HG03060 (cell line): Measurements from ENCODE around the gene CD6.

Experiments used
- ATAC-seq: cut with Tn5 transposase; IDR thresholded peaks from one replicate; pipeline ENCODE4 v1.9.1; 2021; ENCODE audit warnings: low read depth, moderate number of reproducible peaks; ENCODE audit not compliant: unreplicated experiment

CD6 gene

DNA sequence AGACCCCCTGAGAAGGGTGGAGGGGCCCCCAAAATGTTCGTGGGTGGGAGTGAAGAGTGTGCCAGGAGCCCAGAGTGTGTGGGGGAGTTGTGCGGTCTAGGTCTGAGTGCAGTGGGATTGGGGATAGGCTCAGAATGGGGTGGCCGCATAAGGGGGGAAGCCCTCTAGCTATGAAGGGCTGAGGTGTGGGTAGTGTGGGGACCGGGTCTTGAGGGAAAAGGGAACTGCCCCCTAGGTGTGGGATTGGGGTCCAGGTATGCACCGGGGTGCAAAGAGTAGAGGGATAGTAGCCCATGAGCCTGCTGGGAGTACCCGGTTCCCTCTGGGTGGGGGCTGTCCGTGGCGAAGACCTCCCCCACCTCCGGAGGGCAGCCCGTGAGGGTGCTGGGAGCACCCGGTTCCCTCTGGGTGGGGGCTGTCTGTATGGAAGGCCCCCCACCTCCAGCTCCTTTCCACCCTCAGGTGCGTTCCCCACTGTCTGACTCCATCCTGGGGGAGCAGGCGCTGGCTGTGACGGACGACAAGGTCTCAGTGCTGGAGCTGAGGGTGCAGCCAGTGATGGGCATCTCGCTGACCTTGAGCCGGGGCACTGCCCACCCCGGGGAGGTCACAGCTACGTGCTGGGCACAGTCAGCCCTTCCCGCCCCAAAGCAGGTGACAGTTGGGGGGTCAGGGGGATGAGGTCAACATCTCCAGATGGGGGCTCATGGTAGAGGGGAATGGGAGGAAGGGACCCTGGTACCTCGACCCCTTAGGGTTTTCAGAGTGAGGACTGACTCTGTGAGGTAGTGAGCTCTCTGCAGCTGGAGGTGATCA is 36.5 kb upstream of the CD6 start:
- ATAC-seq: no peak

DNA sequence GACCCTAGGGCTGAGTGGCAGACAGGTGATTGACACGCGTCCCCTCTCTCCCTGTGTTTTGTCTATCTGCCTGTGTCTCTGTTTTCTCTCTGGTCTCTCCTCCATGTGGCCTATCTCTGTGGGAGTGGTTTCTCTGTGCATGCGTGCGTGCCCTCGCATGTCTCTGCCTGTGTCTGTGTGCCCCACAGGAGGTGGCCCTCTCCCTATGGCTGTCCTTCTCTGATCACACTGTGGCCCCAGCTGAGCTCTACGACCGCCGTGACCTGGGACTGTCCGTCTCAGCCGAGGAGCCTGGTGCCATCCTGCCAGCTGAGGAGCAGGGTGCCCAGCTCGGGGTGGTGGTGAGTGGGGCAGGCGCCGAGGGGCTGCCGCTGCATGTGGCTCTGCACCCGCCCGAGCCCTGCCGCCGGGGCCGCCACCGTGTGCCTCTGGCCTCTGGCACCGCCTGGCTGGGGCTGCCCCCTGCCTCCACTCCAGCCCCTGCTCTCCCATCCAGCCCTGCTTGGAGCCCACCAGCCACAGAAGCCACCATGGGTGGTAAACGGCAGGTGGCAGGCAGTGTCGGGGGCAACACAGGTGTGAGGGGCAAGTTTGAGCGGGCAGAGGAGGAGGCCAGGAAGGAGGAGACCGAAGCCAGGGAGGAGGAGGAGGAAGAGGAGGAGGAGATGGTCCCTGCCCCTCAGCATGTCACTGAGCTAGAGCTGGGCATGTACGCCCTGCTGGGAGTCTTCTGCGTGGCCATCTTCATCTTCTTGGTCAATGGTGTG is 35.6 kb upstream of the CD6 start:
- no peak for ATAC-seq

DNA sequence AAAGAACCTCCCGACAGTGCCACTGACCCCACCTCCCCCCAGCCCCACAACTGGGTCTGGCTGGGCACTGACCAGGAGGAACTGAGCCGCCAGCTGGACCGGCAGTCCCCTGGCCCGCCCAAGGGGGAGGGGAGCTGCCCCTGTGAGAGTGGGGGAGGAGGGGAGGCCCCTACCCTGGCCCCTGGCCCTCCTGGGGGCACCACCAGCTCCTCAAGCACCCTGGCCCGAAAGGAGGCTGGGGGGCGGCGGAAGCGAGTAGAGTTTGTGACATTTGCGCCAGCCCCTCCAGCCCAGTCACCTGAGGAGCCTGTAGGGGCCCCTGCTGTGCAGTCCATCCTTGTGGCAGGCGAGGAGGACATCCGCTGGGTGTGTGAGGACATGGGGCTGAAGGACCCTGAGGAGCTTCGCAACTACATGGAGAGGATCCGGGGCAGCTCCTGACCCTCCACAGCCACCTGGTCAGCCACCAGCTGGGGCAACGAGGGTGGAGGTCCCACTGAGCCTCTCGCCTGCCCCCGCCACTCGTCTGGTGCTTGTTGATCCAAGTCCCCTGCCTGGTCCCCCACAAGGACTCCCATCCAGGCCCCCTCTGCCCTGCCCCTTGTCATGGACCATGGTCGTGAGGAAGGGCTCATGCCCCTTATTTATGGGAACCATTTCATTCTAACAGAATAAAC is 34.9 kb upstream of the CD6 start:
- ATAC-seq: no peak

DNA sequence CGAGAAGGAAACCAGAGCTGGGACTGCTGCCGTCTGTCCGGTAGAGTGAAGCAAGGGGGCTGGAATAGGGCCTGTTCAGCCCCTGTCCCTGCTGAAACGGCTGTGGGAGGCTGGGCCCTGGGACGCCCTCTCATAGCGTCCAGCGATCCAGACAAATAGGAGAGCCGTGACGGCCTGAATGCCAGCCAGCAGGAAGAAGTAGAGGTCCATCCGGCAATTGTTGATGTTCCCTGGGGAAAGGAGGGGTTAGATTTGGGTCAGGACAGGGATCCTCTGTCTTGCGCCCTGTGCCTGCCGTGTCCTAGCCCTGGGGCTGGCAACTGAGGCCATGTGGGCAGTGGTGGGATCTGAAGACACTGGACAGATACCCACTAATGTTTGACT is 34.3 kb upstream of the CD6 start:
- no peak for ATAC-seq

DNA sequence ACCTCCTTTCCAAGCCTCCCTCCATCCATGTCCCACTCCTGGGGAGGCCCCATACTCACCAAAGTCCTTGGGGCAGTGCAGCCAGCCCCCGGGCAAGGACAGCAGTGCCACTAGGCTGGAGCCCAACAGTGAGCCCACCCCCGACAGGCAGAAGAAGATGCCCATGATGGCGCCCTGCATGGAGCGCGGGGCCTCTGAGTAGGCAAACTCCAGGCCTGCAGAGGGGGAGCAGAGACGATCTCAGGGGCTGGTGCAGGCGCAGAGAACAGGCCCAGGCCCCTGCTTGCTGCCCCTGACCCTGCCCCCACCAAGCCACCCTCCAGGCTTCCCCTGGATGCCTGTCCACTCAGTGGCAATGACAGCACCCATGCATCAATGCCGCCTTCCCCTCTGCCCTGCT is 33.7 kb upstream of the CD6 start:
- ATAC-seq: no peak

DNA sequence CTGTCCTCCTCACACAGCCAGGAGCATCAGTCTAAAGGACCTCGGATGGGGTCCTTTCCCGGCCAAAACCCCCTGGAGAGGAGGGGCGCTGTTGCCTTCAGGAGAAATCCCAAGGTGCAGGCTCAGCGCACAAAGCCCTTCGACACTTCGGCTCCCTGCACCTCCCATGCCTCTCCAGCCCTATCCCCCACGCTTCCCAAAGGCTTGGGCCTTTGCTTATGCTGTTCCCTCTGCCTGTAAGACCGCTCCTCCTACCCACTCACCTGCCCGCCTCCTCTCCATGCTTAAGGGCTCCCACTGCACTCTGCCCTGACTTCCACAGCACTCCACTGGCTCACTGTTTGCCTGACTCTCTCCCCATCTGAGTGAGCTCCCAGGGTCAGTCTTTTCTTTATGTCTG is 33.0 kb upstream of the CD6 start:
- no peak for ATAC-seq

DNA sequence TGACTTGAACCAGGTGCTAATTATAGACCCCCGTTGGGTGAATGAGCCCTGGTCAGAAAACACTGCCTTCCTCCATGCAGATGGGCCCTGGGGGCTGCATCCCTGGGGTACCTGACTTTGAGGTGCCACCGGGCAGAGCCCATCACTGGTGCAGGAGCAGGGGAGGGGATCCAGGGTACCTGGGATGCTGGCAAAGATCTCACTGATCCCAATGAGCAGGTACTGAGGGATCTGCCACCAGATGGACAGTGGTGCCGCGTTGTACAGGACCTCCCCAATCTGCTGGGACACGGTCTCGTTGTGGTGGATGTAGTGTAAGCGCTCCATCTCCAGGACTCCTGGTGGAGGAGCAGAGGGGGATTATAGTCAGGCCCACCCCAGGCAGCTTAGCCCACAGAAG is 32.2 kb upstream of the CD6 start:
- no peak for ATAC-seq

DNA sequence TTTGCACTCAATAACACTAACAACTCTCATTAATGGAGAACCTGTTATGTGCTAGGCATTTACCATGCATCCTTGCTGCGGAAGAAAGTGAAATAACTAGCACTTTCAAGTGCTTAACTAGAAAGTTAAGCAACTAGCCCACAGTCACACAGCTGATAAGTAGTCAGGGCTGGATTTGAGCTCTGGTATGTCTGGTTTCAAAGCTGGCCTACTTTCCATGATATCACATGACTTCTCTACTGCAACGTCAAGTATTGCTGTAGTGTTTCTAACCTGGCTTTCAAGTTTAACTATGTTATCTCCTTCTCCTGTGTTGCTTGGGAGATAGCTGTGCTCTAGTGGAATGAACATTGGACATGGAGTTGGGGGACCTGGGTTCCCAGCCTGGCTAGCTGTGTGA is 31.6 kb upstream of the CD6 start:
- no peak for ATAC-seq

DNA sequence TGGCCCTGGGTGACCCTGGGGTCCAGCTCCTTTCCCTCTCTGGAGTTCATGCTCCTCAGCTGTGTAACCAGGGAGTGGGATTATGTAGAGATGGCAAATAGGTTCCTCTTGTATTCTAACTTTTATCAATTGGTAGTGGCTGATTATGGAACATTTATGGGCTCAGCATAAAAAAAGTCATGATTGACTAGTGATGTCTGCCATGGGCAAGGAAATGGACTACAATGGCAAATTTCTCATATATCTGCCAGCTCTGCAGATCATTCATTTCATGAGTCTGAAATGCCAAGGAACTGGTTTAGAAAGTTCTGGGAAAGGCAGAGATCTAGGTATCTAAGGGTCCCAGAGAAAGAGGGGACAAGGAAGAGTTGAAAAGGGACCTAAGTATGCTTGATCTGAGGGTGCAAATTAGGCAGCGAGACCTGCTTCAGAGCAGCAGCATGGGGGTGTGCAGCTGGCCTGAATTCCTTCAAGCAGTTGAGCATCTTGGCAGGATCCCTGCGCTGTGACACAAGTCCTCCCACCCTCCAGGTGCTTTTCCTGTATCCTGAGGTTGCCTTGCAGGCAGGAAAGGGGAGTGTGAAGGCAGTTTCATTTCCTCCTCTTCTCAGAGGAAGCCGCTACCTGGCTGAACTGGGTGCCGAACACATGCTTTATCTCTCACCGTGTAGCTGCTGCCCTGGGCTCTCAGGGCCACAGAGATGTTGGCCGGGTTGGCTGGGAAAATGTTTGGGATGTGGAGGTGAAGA is 29.9 kb upstream of the CD6 start:
- no peak for ATAC-seq

DNA sequence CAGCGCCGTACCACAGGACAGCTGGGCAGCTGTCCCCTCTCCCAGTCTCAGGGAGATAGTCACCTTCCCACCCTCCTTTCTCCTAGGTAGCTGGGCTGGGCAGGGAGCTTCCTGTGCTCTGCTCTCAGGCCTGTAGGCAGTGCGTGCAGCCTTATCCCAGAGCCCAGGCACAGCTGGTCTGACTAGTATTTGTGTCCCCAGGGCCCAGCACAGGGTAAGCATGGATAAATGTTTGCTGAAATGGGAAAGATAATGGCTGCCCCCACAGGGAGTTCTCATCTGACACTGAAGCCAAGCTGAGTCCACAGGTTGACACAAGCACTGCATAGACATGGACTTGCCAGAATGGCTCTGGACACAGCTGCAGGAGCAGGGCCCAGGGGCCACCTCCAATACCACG is 29.3 kb upstream of the CD6 start:
- no peak for ATAC-seq

DNA sequence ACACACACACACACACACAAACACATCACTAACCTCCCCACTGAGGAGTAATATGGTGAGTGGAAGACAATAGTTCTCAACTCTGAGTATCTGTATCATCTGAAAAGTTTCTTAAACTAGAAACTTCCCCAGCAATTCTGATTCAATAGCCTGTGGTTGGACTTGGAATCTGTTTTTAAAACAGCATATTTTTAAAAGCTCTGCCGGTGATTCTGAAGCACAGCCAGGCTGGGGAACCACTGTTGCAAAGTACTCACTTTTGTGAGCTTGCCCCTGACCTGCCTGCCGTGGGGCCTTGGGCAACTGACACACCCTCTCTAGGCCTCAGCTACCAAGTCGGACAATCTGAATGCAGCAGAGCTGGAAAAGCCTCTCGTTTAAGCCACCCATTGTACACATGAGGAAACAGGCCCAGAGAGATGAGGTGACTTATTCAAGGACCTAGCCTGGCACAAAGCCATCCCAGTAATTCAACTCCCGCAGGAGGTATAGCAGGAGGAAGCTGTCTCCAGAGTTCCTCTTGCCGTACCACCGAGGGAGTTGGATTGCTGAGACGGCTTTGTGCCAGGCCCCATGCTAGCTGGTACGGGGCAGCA is 28.4 kb upstream of the CD6 start:
- ATAC-seq: no peak

DNA sequence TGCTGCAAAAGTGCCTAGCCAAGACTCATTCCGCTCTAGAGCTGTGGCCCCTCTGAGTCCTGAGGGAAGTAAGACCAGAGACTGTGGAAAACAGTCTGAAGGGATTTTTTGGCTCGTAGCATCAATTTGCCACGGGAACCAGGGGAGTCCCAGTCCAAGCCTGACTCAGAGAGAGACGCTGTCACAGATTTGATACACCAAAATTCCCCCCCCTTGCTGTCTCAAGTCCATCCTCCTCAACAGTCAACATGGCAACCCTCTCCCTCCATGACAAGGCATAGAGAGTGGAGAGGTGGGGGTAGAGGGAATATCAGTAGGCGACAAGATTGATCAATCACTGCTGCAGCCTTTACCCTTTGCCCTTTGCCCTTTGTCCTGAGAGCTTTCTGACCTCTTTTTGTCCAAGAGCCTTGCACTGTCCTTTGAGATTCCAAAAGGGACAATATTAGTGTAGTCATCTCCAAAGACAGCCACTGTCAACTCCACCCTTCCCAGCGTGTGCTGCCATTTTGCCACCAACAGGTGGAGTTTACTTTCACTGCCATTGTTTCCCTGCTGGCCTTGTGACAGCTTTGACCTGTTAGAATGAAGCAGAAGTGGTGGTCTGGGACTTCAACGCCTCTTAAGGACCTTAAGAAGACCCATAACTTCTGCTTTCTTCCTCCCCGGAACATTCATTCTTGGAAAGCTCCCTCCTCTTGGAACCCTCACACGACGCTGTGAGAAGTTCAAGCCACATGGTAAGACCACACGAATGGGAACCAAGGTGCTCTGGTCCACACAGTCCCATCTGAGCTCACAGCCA is 26.8 kb upstream of the CD6 start:
- ATAC-seq: no peak

DNA sequence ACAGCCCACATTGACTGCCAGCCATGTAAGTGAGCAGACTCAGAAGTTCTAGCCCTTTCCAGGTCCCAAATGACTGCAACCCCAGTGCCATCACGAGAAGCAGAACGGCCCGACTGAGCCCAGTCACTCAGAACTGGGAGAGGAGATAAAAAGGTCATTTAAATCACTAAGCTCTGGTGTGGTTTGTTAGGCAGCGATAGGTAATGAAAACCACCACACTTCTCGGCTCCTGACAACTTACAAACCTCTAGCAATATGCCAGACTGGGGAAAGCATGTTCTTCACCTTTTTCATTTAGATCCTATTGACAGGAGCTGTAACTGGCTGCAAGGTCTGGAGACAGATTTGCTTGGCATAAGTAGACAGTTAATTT is 26.2 kb upstream of the CD6 start:
- no peak for ATAC-seq

DNA sequence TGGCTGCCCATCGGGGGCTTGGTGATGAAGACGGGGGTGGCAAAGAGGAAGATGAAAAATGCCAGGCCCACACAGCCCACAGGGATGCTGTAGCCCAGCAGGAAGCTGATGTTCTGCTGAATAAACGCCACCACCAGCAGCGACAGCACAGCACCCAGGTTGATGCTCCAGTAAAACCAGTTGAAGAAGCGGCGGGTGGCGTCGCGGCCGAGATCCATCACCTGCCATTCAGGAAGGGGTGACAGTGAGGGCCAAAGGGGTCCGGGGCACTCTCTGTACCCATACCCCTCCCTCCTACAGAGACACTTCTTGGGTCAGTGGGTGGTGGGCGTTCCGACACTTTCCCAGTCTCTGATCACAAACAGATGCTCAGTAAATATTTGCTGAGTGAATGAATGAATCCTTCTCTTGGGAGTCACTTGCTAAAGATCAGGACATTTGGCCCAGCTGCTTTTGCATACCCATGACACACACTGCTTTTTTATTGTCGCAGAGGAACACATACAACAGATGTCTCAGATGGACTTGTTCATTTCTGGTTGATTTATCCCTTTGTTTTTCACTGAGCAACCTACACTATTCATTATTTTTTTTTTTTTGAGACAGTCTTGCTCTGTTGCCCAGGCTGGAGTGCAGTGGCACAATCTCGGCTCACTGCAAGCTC is 24.7 kb upstream of the CD6 start:
- no peak for ATAC-seq

DNA sequence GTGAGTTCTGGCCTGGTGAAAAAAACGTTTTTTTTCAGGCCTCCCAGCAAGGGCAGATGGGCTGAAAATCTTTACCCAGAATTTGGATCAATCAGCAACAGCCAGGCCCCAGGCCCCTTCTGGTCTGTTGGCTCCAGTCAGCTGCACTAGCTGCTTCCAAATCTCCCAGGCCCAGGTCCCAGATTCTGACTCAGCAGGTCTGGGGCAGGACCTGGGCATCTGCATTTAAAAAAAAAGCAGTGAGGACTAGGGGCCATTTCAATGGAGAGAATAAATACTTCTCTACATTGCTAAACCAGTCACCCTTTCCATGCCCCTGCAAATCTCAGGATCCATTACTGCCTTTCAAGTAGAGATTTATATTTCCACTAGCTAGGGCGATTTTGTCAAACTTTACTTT is 23.8 kb upstream of the CD6 start:
- no peak for ATAC-seq

DNA sequence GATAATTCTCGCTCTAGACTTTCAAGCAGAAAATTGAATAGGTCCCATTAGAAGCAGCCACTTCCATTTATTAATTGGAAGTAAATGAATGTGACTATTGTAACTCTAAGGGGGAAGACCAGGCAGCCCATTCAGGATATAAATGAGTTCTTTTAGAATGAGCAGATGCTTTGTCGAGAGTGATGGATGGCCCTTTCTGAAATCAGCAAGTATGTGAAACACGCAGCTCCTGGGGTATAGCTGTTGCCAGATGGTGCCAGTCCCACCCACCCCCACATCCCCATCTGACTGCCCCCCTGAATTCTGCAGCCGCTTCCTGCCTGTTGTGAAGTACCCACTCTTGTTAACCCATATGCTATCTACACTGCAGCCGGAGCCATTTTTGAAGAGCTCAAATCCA is 23.2 kb upstream of the CD6 start:
- ATAC-seq: no peak

DNA sequence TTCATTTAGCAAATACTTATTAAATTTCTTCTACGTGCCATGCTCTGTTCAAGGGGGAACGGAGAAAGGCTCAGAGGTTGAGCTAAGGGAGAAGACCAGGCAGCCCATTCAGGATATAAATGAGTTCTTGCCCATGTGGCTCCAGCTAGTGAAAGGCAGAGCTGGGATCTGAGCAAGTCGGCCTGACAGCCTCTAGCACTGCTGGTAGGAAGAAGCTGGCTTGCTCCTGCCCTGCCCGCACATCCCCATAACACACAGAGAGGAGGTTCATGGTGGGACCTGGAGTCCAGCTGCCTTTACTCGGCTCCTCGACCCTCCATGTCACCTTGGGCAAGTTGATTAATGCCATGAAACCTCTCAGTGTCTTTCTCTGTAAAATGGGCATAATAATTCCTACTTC is 21.5 kb upstream of the CD6 start:
- ATAC-seq: no peak

DNA sequence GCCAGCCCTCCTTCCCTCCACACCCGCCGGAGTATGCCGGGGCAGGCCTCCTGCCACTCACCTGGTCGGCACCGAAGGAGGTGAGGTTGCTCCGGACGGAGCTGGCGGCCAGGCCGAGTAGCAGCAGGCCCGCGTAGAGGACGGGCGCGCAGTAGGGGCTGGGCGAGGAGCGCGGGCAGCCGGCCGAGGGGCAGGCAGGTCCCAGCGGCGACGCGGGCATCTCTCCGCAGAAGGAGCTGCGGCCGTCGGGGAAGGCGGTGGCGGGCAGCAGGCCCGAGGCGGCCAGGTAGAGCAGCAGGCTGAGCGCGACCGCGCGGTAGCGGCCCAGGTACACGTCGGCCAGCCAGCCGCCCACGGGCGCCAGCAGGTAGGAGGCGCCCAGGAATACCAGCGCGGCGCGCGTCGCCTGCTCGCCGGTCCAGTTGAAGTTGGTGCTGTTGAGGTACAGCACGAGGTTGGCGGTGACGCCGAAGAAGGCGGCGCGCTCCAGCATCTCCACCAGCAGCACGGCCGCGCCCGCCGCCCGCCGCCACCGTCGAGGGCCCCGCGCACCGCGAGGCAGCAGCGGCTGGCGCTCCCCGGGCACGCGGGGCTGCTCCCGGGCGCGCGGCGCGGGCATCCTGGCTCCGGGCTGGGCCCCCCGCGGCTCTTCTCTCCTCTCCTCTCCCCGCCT is 20.4 kb upstream of the CD6 start:
- no peak for ATAC-seq

DNA sequence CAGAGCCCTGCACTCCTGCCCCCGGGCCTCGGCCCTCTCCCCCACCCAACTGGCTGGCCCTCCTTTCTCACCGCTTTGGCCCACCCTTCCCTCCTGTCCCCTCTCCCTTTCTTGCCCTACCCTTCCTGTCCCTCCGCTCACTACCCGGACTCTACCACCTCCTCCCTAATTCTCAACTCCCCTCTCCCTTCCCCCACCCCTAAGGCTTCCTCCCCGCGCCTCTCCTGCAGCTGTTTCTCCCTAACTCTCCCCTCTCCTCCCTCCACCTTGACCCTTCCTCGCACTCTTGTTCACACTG is 19.9 kb upstream of the CD6 start:
- ATAC-seq: no peak
